Activated T-cell treated with anti-CD3 and anti-CD28 coated beads, Interleukin-2, amount 50 U/mL, for 72 hours (primary cell): ENCODE measurements around the gene TCL1A. TPM values are rescaled to one million over a fixed set of nuclear protein-coding genes. Genes with fewer than 3 reads are reported as not detected.
A peak's percentile ranks its signal among the peaks of the same experiment; 100 is the strongest.

Experiments
- ATAC-seq, 2 donors: fragments of 150-1000 bp; cut with Tn5 transposase; replicated peaks in 1 of 2; 2 replicates each; pipeline ENCODE4 v1.10.0; 2021; ENCODE audit warnings: moderate library complexity in 2 of 2, mild to moderate bottlenecking in 1 of 2
- DNase-seq, 2 donors: peaks; one replicate each; pipeline ENCODE4 v3.0.0; 2021 to 2022; ENCODE audit warnings: mixed read lengths in 1 of 2
- H3K27ac Mint-ChIP-seq: one replicate; pipeline ENCODE4 v1.8.0; 2022; ENCODE audit warnings: mild to moderate bottlenecking, moderate library complexity, mixed read lengths
- H3K27me3 Mint-ChIP-seq: one replicate; pipeline ENCODE4 v1.8.0; 2022; ENCODE audit warnings: low read depth, mixed read lengths
- H3K36me3 Mint-ChIP-seq, 2 donors: one replicate each; pipeline ENCODE4 v1.8.0; 2022; ENCODE audit warnings: mixed read lengths in 2 of 2, mild to moderate bottlenecking in 1 of 2; ENCODE audit not compliant: insufficient read depth in 2 of 2
- H3K4me1 Mint-ChIP-seq: one replicate; pipeline ENCODE4 v1.8.0; 2022; ENCODE audit warnings: low read depth, mixed read lengths
- H3K4me3 Mint-ChIP-seq, 2 donors: one replicate each; pipeline ENCODE4 v1.8.0; 2022; ENCODE audit warnings: mild to moderate bottlenecking in 2 of 2, mixed read lengths in 2 of 2, moderate library complexity in 2 of 2
- H3K9me3 Mint-ChIP-seq, 2 donors: one replicate each; pipeline ENCODE4 v1.8.0; 2022; ENCODE audit warnings: mixed read lengths in 2 of 2
- total RNA-seq, 2 donors: library from RNA; stranded (reverse); gene quantifications; one replicate each; pipeline ENCODE4 v1.2.3, GENCODE V29; 2022

The TCL1A gene
- total RNA-seq, 2 donors from 2014 or later = 0.29 to 1.3 TPM

GRCh38 chr14:95700221-95700976 lies 13.5 kb downstream of the TCL1A start:
- Mint-ChIP-seq H3K9me3 (no peaks in the 10 kb centered on the region), H3K27me3 (peaks cover 55% of the 10 kb centered on the region), H3K4me3 (no peak overlapping the region), H3K4me1 (peaks cover 9% of the 10 kb centered on the region), H3K36me3 (no peaks in the 10 kb centered on the region), H3K27ac (no peak overlapping the region)
- no peak for DNase-seq
- no peak for ATAC-seq

GRCh38 chr14:95699412-95699811 lies 14.5 kb downstream of the TCL1A start:
- Mint-ChIP-seq H3K27me3 (peaks cover 55% of the 10 kb centered on the region), H3K9me3 (no peaks in the 10 kb centered on the region), H3K4me1 (peaks cover 9% of the 10 kb centered on the region), H3K27ac (peak overlapping the region; percentile 12), H3K4me3 (no peak overlapping the region), H3K36me3 (no peaks in the 10 kb centered on the region)
- no peak for ATAC-seq
- no peak for DNase-seq

- Mint-ChIP-seq H3K4me1 (peaks cover 9% of the 10 kb centered on the region), H3K4me3 (no peak overlapping the region), H3K27ac (no peak overlapping the region), H3K36me3 (no peaks in the 10 kb centered on the region), H3K9me3 (no peaks in the 10 kb centered on the region), H3K27me3 (peaks cover 46% of the 10 kb centered on the region)
- no peak for DNase-seq
- no peak for ATAC-seq
Observed at GRCh38 chr14:95698287-95698686, 15.6 kb downstream of the TCL1A start.

GRCh38 chr14:95697764-95698163 lies 16.2 kb downstream of the TCL1A start:
- Mint-ChIP-seq H3K4me3 (no peak overlapping the region), H3K4me1 (peaks cover 9% of the 10 kb centered on the region), H3K36me3 (no peaks in the 10 kb centered on the region), H3K27ac (no peak overlapping the region), H3K9me3 (no peaks in the 10 kb centered on the region), H3K27me3 (peaks cover 47% of the 10 kb centered on the region)
- ATAC-seq (no peak), DNase-seq (no peak)

- Mint-ChIP-seq H3K4me3 (no peak overlapping the region), H3K27me3 (peaks cover 50% of the 10 kb centered on the region), H3K9me3 (no peaks in the 10 kb centered on the region), H3K27ac (no peak overlapping the region), H3K36me3 (no peaks in the 10 kb centered on the region), H3K4me1 (peaks cover 9% of the 10 kb centered on the region)
- no peak for ATAC-seq
- no peak for DNase-seq
Observed at GRCh38 chr14:95696741-95697140, 17.2 kb downstream of the TCL1A start.

- Mint-ChIP-seq H3K4me1 (peaks cover 9% of the 10 kb centered on the region), H3K27me3 (peaks cover 45% of the 10 kb centered on the region), H3K27ac (no peak overlapping the region), H3K9me3 (no peaks in the 10 kb centered on the region), H3K4me3 (no peak overlapping the region), H3K36me3 (no peaks in the 10 kb centered on the region)
- no peak for DNase-seq
- ATAC-seq = no peak
Observed at GRCh38 chr14:95695913-95696312, 18.0 kb downstream of the TCL1A start.

GRCh38 chr14:95695051-95695450 lies 18.9 kb downstream of the TCL1A start:
- Mint-ChIP-seq H3K9me3 (no peaks in the 10 kb centered on the region), H3K36me3 (no peaks in the 10 kb centered on the region), H3K4me3 (no peak overlapping the region), H3K27me3 (peaks cover 39% of the 10 kb centered on the region), H3K27ac (no peak overlapping the region), H3K4me1 (peaks cover 9% of the 10 kb centered on the region)
- DNase-seq = no peak
- ATAC-seq = no peak

- no peaks in the 10 kb centered on the region for H3K9me3 Mint-ChIP-seq
- H3K4me1 Mint-ChIP-seq = no peaks in the 10 kb centered on the region
- peaks cover 22% of the 10 kb centered on the region for H3K27me3 Mint-ChIP-seq
- H3K27ac Mint-ChIP-seq = no peak overlapping the region
- ATAC-seq (no peak), DNase-seq (no peak)
- H3K4me3 Mint-ChIP-seq = no peak overlapping the region
- no peaks in the 10 kb centered on the region for H3K36me3 Mint-ChIP-seq
Observed at GRCh38 chr14:95692109-95692508, 21.8 kb downstream of the TCL1A start.

GRCh38 chr14:95691591-95691990 lies 22.3 kb downstream of the TCL1A start:
- Mint-ChIP-seq H3K27ac (no peak overlapping the region), H3K4me3 (no peak overlapping the region), H3K36me3 (no peaks in the 10 kb centered on the region), H3K9me3 (no peaks in the 10 kb centered on the region), H3K27me3 (peaks cover 18% of the 10 kb centered on the region), H3K4me1 (no peaks in the 10 kb centered on the region)
- no peak for DNase-seq
- no peak for ATAC-seq

GRCh38 chr14:95690815-95691214 lies 23.1 kb downstream of the TCL1A start:
- no peak overlapping the region for H3K27ac Mint-ChIP-seq
- no peaks in the 10 kb centered on the region for H3K36me3 Mint-ChIP-seq
- H3K4me3 Mint-ChIP-seq = no peak overlapping the region
- no peaks in the 10 kb centered on the region for H3K4me1 Mint-ChIP-seq
- no peaks in the 10 kb centered on the region for H3K9me3 Mint-ChIP-seq
- no peak for DNase-seq
- ATAC-seq = no peak
- H3K27me3 Mint-ChIP-seq = peaks cover 13% of the 10 kb centered on the region

GRCh38 chr14:95689441-95689840 lies 24.5 kb downstream of the TCL1A start:
- DNase-seq (no peak), ATAC-seq (no peak)
- no peak overlapping the region for H3K27ac Mint-ChIP-seq
- H3K27me3 Mint-ChIP-seq = peaks cover 13% of the 10 kb centered on the region
- no peaks in the 10 kb centered on the region for H3K9me3 Mint-ChIP-seq
- no peaks in the 10 kb centered on the region for H3K4me1 Mint-ChIP-seq
- H3K36me3 Mint-ChIP-seq = no peaks in the 10 kb centered on the region
- no peak overlapping the region for H3K4me3 Mint-ChIP-seq

GRCh38 chr14:95686935-95687334 lies 27.0 kb downstream of the TCL1A start:
- Mint-ChIP-seq H3K4me1 (no peaks in the 10 kb centered on the region), H3K27ac (no peak overlapping the region), H3K9me3 (no peaks in the 10 kb centered on the region), H3K27me3 (peaks cover 6% of the 10 kb centered on the region), H3K4me3 (no peak overlapping the region), H3K36me3 (no peaks in the 10 kb centered on the region)
- ATAC-seq (no peak), DNase-seq (no peak)

- ATAC-seq = no peak
- H3K4me3 Mint-ChIP-seq = no peak within 1 kb of the TSS
- DNase-seq = no peak
- no peaks in the 10 kb centered on the region for H3K4me1 Mint-ChIP-seq
- no peak within 1 kb of the TSS for H3K27ac Mint-ChIP-seq
- no peaks in the 10 kb centered on the region for H3K9me3 Mint-ChIP-seq
- H3K27me3 Mint-ChIP-seq = peaks cover 6% of the 10 kb centered on the region
- H3K36me3 Mint-ChIP-seq = no peaks in the 10 kb centered on the region
Observed at GRCh38 chr14:95685978-95686922, 27.7 kb downstream of the TCL1A start, which contains the start of gene TCL1B. TSS of gene TCL1B (plus strand) at chr14:95686426. CDS start at chr14:95686468, 42 bp downstream.
